OCI-LY3 (cell line): ENCODE results near the gene DUT.

Source experiments
- CTCF ChIP-seq: fragments of 200-600, 300-600 bp; sonication (generic); IDR thresholded peaks from 2 replicates; pipeline ENCODE4 v1.5.1; 2014; ENCODE audit warnings: antibody characterized with exemption, low read length, low read depth
- EZH2phosphoT487 ChIP-seq: fragments of 200-600 bp; shearing (Covaris generic); IDR thresholded peaks from 2 replicates; pipeline ENCODE4 v1.6.1; 2018; ENCODE audit warnings: antibody characterized with exemption, mixed run types, low read depth

- TF ChIP-seq CTCF (no peak), EZH2phosphoT487 (no peak)
Measured at GRCh38 chr15:48300038-48300437, 31.2 kb upstream of the DUT start.
